Measurements from ENCODE around the gene ZNF491. TPM values are rescaled to one million over a fixed set of nuclear protein-coding genes. Genes with fewer than 3 reads are reported as not detected.

ZNF491 gene
- total and polyA plus RNA-seq, 2 of the 8 experiments (the other 6 are each of a cell fraction or from before 2014, with no cell fraction given), result 0.18 to 0.78 TPM

DNA sequence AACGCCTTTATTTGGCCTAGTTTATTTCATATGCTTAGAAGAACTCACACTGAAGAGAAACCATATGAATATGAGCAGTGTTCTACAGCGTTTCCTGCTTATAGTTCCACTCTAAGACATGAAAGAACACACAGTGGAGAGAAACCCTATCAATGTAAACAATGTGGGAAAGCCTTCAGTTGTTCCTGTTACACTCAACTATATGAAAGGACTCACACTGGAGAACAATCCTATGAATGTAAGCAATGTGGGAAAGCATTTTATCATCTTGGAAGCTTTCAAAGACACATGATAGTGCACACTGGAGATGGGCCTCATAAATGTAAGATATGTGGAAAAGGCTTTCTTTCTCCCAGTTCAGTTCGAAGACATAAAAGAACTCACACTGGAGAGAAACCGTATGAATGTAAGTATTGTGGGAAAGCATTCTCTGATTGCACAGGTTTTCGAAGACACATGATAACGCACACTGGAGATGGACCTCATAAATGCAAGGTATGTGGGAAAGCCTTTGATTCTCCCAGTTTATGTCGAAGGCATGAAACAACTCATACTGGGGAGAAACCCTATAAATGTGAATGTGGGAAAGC, 17.8 kb upstream of the ZNF491 start:
- no peak for DNase-seq (ENCODE audit: low read depth in 1 of 2, low spot score in 2 of 2)
- Histone ChIP-seq H3K9ac (replicated peaks in 1 of 4; ENCODE audit: extremely low read depth in 1 of 4, low read depth in 3 of 4, low read length in 3 of 4) (no peak overlapping the region), H2BK20ac (ENCODE audit: low read length) (no peak overlapping the region), H2AK5ac (ENCODE audit: low read depth, low read length) (no peak overlapping the region), H3K36me3 (ENCODE audit: control insufficient read depth in 2 of 4, insufficient read depth in 4 of 4, low read length in 3 of 4) (peaks cover 0 to 5% (median 0%) of the 10 kb centered on the region in 4 experiments; a peak in 2 of 8 replicates), H4K91ac (replicated peaks; ENCODE audit: insufficient read length, low read length) (no peak overlapping the region), H2BK12ac (ENCODE audit: low read depth, low read length) (no peak overlapping the region), H3K79me1 (ENCODE audit: low read depth, low read length) (no peaks in the 10 kb centered on the region), H3K4me3 (ENCODE audit: extremely low read depth in 1 of 4, insufficient read depth in 2 of 4, low read depth in 3 of 4, low read length in 4 of 4) (no peak overlapping the region), H2BK15ac (ENCODE audit: low read length) (no peak overlapping the region), H4K5ac (ENCODE audit: insufficient read length, low read depth, low read length) (no peak overlapping the region), H3K56ac (replicated peaks; ENCODE audit: insufficient read length, low read depth, low read length) (no peak overlapping the region), H3K23me2 (ENCODE audit: low read depth, low read length) (no peaks in the 10 kb centered on the region), H2AFZ (ENCODE audit: low read length) (no peak overlapping the region), H3K27me3 (replicated peaks in 1 of 4; ENCODE audit: control insufficient read depth in 3 of 4, extremely low read depth in 1 of 4, insufficient read depth in 3 of 4, low read length in 3 of 4) (no peaks in the 10 kb centered on the region; a peak in 1 of 7 replicates), H3K18ac (ENCODE audit: extremely low read depth, low read length) (no peak overlapping the region), H3K4ac (replicated peaks; ENCODE audit: insufficient read length, low read depth, low read length) (no peak overlapping the region), H3K79me2 (ENCODE audit: control insufficient read depth in 1 of 2, insufficient read depth in 2 of 2, low read length in 2 of 2) (no peaks in the 10 kb centered on the region), H3K14ac (ENCODE audit: insufficient read length) (no peak overlapping the region), H3K4me1 (replicated peaks in 1 of 4; ENCODE audit: control insufficient read depth in 3 of 4, insufficient read depth in 4 of 4, low read length in 3 of 4) (no peaks in the 10 kb centered on the region), H4K8ac (ENCODE audit: extremely low read depth, insufficient read depth, low read length) (no peak overlapping the region), H3K23ac (ENCODE audit: insufficient read length) (no peak overlapping the region), H3K4me2 (ENCODE audit: insufficient read depth in 1 of 2, low read depth in 2 of 2, low read length in 2 of 2) (no peak overlapping the region), H4K20me1 (replicated peaks in 1 of 2; ENCODE audit: control insufficient read depth in 1 of 2, insufficient read depth in 2 of 2, low read length in 2 of 2) (no peaks in the 10 kb centered on the region), H2BK120ac (replicated peaks; ENCODE audit: low read depth, low read length) (no peak overlapping the region), H2BK5ac (ENCODE audit: low read depth, low read length) (no peak overlapping the region), H3K9me3 (ENCODE audit: insufficient read depth in 2 of 2, low read depth in 1 of 2, low read length in 1 of 2) (peaks cover 54 to 58% of the 10 kb centered on the region in 2 experiments), H3K27ac (ENCODE audit: low read depth, low read length) (no peak overlapping the region)
- 89% methylated on average over 7 of the region's 7 CpGs; no CpG with 5 or more reads in 1 of the 2 experiments for WGBS, 2 experiments (ENCODE audit: extremely low coverage in 1 of 2, insufficient coverage in 1 of 2, insufficient read length in 1 of 2, insufficient replicate concordance in 2 of 2, low coverage in 1 of 2, low lambda C conversion rate in 2 of 2, missing lambda C conversion rate in 1 of 2)
- FAIRE-seq, result no peak
- ChIA-PET POLR2A (ENCODE audit: partially characterized antibody) (no interaction called here), CTCF (ENCODE audit: partially characterized antibody) (interaction anchor here (0.9 to 1.2 kb wide), 2 partner anchors 18 to 121 kb away, joined by 3 read pairs; partner anchors contain the start of gene ZNF491)
- TF ChIP-seq TCF12 (IDR thresholded peaks at IDR 0.05; ENCODE audit: low read depth, low read length) (no peak), ZNF274 (IDR thresholded peaks at IDR 0.05; ENCODE audit: borderline replicate concordance, extremely low read depth, low read length) (peak; percentile 72)

All from H1 (cell line).